ENCODE data around the gene POLR2L. TPM values are rescaled to one million over a fixed set of nuclear protein-coding genes. Genes with fewer than 3 reads are reported as not detected.

POLR2L gene
- 122 and 125 TPM in 2 replicates for total RNA-seq

GRCh38 chr11:842370-843002, at the start of gene POLR2L, which contains the start of gene TSPAN4:
Gene POLR2L (minus strand): TSS chr11:842529. CDS start chr11:842508, 21 bp downstream.
Gene TSPAN4 (plus strand): TSS chr11:842852. CDS start chr11:850305, 7,453 bp downstream.

GRCh38 chr11:832529-833113, 9.7 kb downstream of the POLR2L start, which contains the start of gene CD151:
Gene CD151 (plus strand): TSS chr11:832952. CDS start chr11:836070, 3,118 bp downstream.

GRCh38 chr11:827897-828192, 14.5 kb downstream of the POLR2L start, which contains the start of gene CRACR2B:
Gene CRACR2B (plus strand): TSS chr11:827919. CDS start chr11:828608, 689 bp downstream.

GRCh38 chr11:818396-819128, 23.8 kb downstream of the POLR2L start, which contains the start of gene PNPLA2:
Gene PNPLA2 (plus strand): TSS chr11:818914. CDS start chr11:819719, 805 bp downstream.

GRCh38 chr11:809287-810039, 32.9 kb downstream of the POLR2L start, which contains the start of gene RPLP2:
Gene RPLP2 (plus strand): TSS chr11:809967. CDS start chr11:810235, 268 bp downstream.

GRCh38 chr11:798093-798713, 44.1 kb downstream of the POLR2L start, which contains the start of gene SLC25A22:
Gene SLC25A22 (minus strand): TSS chr11:798281. CDS start chr11:795006, 3,275 bp downstream.

GRCh38 chr11:789943-790342, 52.4 kb downstream of the POLR2L start, which contains the start of gene CEND1:
Gene CEND1 (minus strand): TSS chr11:790090. CDS start chr11:788576, 1,514 bp downstream.

Small RNA genes within 50 kb of the gene (small RNA-seq; reads per million reads assigned to genes)
- not detected for gene SNORA52

Other genes with a start within 250 kb of the POLR2L start
- gene IRF7, start 226.6 kb downstream of the POLR2L start, total RNA-seq = 5.1 and 6.1 TPM in 2 replicates
- gene CDHR5, start 217.6 kb downstream of the POLR2L start, total RNA-seq = not detected in 2 replicates
- not detected in 2 replicates for gene SCT, start 215.3 kb downstream of the POLR2L start, total RNA-seq
- gene DRD4, start 205.3 kb downstream of the POLR2L start, total RNA-seq = under 0.01 TPM in 1 of 2 replicates, not detected in the other
- 36.0 and 47.8 TPM in 2 replicates for gene DEAF1, start 147.3 kb downstream of the POLR2L start, total RNA-seq
- 9.9 and 10.9 TPM in 2 replicates for gene TMEM80, start 146.7 kb downstream of the POLR2L start, total RNA-seq
- gene EPS8L2, start 136.3 kb downstream of the POLR2L start, total RNA-seq = 24.4 and 33.1 TPM in 2 replicates
- 123 and 139 TPM in 2 replicates for gene TALDO1, start 95.1 kb downstream of the POLR2L start, total RNA-seq
- 45.0 and 48.1 TPM in 2 replicates for gene GATD1, start 65.0 kb downstream of the POLR2L start, total RNA-seq
- gene CEND1, start 52.4 kb downstream of the POLR2L start, total RNA-seq = 0.37 and 2.2 TPM in 2 replicates
- 16.5 and 25.6 TPM in 2 replicates for gene SLC25A22, start 44.2 kb downstream of the POLR2L start, total RNA-seq
- 4.4 and 7.2 TPM in 2 replicates for gene PIDD1, start 37.3 kb downstream of the POLR2L start, total RNA-seq
- 206 and 432 TPM in 2 replicates for gene RPLP2, start 32.6 kb downstream of the POLR2L start, total RNA-seq
- gene PNPLA2, start 23.6 kb downstream of the POLR2L start, total RNA-seq = 29.8 and 34.0 TPM in 2 replicates
- 0.37 and 0.78 TPM in 2 replicates for gene CRACR2B, start 14.6 kb downstream of the POLR2L start, total RNA-seq
- 188 and 225 TPM in 2 replicates for gene CD151, start 9.6 kb downstream of the POLR2L start, total RNA-seq
- 143 and 195 TPM in 2 replicates for gene TSPAN4, start 323 bp upstream of the POLR2L start, total RNA-seq
- gene CHID1, start 68.3 kb upstream of the POLR2L start, total RNA-seq = 42.8 and 43.4 TPM in 2 replicates
- 46.7 and 54.3 TPM in 2 replicates for gene AP2A2, start 83.3 kb upstream of the POLR2L start, total RNA-seq
- gene MUC6, start 194.2 kb upstream of the POLR2L start, total RNA-seq = not detected in 2 replicates
- gene MUC2, start 232.3 kb upstream of the POLR2L start, total RNA-seq = not detected in 2 replicates